CD14-positive monocyte (primary cell): ENCODE results near the gene SSBP3. TPM values are rescaled to one million over a fixed set of nuclear protein-coding genes. Genes with fewer than 3 reads are reported as not detected.

ENCODE experiments used
- DNase-seq, 3 donors: peaks; one replicate each; pipeline ENCODE4 v3.0.0-alpha.2; 2011 to 2022
- H2AFZ ChIP-seq: 2 replicates; pipeline ENCODE4 v1.6.0; 2012; ENCODE audit warnings: mild to moderate bottlenecking, low read depth, low read length, inconsistent platforms; ENCODE audit not compliant: insufficient read depth, poor library complexity, severe bottlenecking
- H3K27ac ChIP-seq, 2 donors: 1 replicate in 1 of 2; 2 replicates in 1 of 2; pipeline ENCODE4 v1.5.1; 2012 to 2013; ENCODE audit warnings: low read length in 2 of 2, control low read depth in 1 of 2, inconsistent platforms in 1 of 2, low read depth in 1 of 2, mild to moderate bottlenecking in 1 of 2
- H3K27me3 ChIP-seq, 2 donors: one replicate each; pipeline versions ENCODE4 v1.6.0 to v1.6.1; 2011 to 2013; ENCODE audit warnings: low read length in 2 of 2; ENCODE audit not compliant: control insufficient read depth in 2 of 2, insufficient read depth in 2 of 2
- H3K36me3 ChIP-seq, 2 donors: replicated peaks in 1 of 2; 1 replicate in 1 of 2; 2 replicates in 1 of 2; pipeline versions ENCODE4 v1.5.1 to v1.6.1; 2012 to 2013; ENCODE audit warnings: low read length in 2 of 2, control low read depth in 1 of 2, inconsistent platforms in 1 of 2, mild to moderate bottlenecking in 1 of 2; ENCODE audit not compliant: insufficient read depth in 2 of 2, control insufficient read depth in 1 of 2
- H3K4me1 ChIP-seq, 2 donors: 1 replicate in 1 of 2; 2 replicates in 1 of 2; pipeline versions ENCODE4 v1.5.1 to v1.6.1; 2012 to 2013; ENCODE audit warnings: low read length in 2 of 2, control low read depth in 1 of 2, inconsistent platforms in 1 of 2, mild to moderate bottlenecking in 1 of 2, moderate library complexity in 1 of 2; ENCODE audit not compliant: insufficient read depth in 2 of 2, control insufficient read depth in 1 of 2
- H3K4me2 ChIP-seq: replicated peaks from 2 replicates; pipeline ENCODE3; 2012; ENCODE audit warnings: low read length, moderate library complexity, mild to moderate bottlenecking; ENCODE audit not compliant: poor library complexity, severe bottlenecking; ENCODE audit errors: extremely low read depth
- H3K4me3 ChIP-seq, 3 experiments: fragments of 200-600 bp in 1 of 3; sonication (generic) in 1 of 3; replicated peaks in 1 of 3; 1 replicate in 2 of 3; 2 replicates in 1 of 3; pipeline ENCODE4 v1.5.1; 2011 to 2013; ENCODE audit warnings: low read length in 3 of 3, mild to moderate bottlenecking in 3 of 3, control low read depth in 2 of 3, low read depth in 2 of 3, inconsistent platforms in 1 of 3, moderate library complexity in 1 of 3
- H3K79me2 ChIP-seq: 2 replicates; pipeline ENCODE4 v1.6.0; 2012; ENCODE audit warnings: mild to moderate bottlenecking, control low read depth, inconsistent platforms, low read length, moderate library complexity; ENCODE audit not compliant: insufficient read depth
- H3K9ac ChIP-seq: 2 replicates; pipeline ENCODE4 v1.6.0; 2017; ENCODE audit warnings: low read length, mild to moderate bottlenecking; ENCODE audit not compliant: insufficient read depth, poor library complexity, severe bottlenecking
- H3K9me3 ChIP-seq, 2 donors: replicated peaks in 1 of 2; 1 replicate in 1 of 2; 2 replicates in 1 of 2; pipeline versions ENCODE4 v1.5.1 to v1.6.1; 2012 to 2013; ENCODE audit warnings: low read length in 2 of 2, control low read depth in 1 of 2; ENCODE audit not compliant: control insufficient read depth in 1 of 2, insufficient read depth in 1 of 2
- H4K20me1 ChIP-seq: 2 replicates; pipeline ENCODE4 v1.6.0; 2012; ENCODE audit warnings: mild to moderate bottlenecking, low read length, control low read depth, moderate library complexity; ENCODE audit not compliant: insufficient read depth
- H3K27ac Mint-ChIP-seq, 7 donors: one replicate each; pipeline ENCODE4 v1.8.0; 2020; ENCODE audit warnings: mild to moderate bottlenecking in 7 of 7, mixed read lengths in 7 of 7, moderate library complexity in 6 of 7, inconsistent platforms in 2 of 7
- H3K27me3 Mint-ChIP-seq, 3 donors: one replicate each; pipeline ENCODE4 v1.8.0; 2021 to 2022; ENCODE audit warnings: low read depth in 3 of 3, mild to moderate bottlenecking in 3 of 3, mixed read lengths in 3 of 3, moderate library complexity in 3 of 3, inconsistent platforms in 1 of 3
- H3K36me3 Mint-ChIP-seq, 2 donors: one replicate each; pipeline ENCODE4 v1.8.0; 2020; ENCODE audit warnings: mixed read lengths in 2 of 2, inconsistent platforms in 1 of 2, mild to moderate bottlenecking in 1 of 2
- H3K4me1 Mint-ChIP-seq: one replicate; pipeline ENCODE4 v1.8.0; 2020; ENCODE audit warnings: mild to moderate bottlenecking, mixed read lengths
- H3K4me3 Mint-ChIP-seq, 2 donors: one replicate each; pipeline ENCODE4 v1.8.0; 2020; ENCODE audit warnings: mild to moderate bottlenecking in 2 of 2, mixed read lengths in 2 of 2, moderate library complexity in 1 of 2
- H3K9me3 Mint-ChIP-seq, 7 donors: one replicate each; pipeline ENCODE4 v1.8.0; 2020 to 2022; ENCODE audit warnings: mixed read lengths in 7 of 7, mild to moderate bottlenecking in 6 of 7, moderate library complexity in 6 of 7, inconsistent platforms in 2 of 7
- CTCF ChIP-seq: fragments of 200-600 bp; IDR thresholded peaks from one replicate; pipeline ENCODE4 v1.8.0; 2022; ENCODE audit warnings: antibody characterized with exemption, mild to moderate bottlenecking
- WGBS: methylation state at CpG from one replicate; pipeline ENCODE4 v1.1.5; 2013; ENCODE audit warnings: missing lambda C conversion rate; ENCODE audit not compliant: insufficient coverage; 5-methylcytosine and 5-hydroxymethylcytosine counted together
- intact Hi-C, 2 donors: fragments of 100-400 bp; cut with micrococcal nuclease; formaldehyde crosslinking; loops; one replicate each; pipeline versions ENCODE4 v1.15.0 to v1.15.1; 2023
- polyA plus RNA-seq, 3 donors: library from polyadenylated mRNA; depleted of rRNA in 1 of 3; unstranded in 2 of 3; stranded (reverse) in 1 of 3; fragments of 300-500 nt in 2 of 3; fragments of >200 nt in 1 of 3; fragmentation: Illumina TruSeq in 2 of 3; gene quantifications; 1 replicate in 2 of 3; 2 replicates in 1 of 3; pipeline ENCODE4 v1.2.3, GENCODE V29; 2012 to 2021

SSBP3 gene
- polyA plus RNA-seq, 3 donors = 4.1 to 30.7 (median 4.3) TPM

- no peak overlapping the region for H3K27ac Mint-ChIP-seq
- no CpG with 5 or more reads among the region's 4 CpGs for WGBS
These were observed 7.5 kb upstream of the SSBP3 start for GRCh38 chr1:54413732-54414131.

GRCh38 chr1:54413295-54413694, 7.1 kb upstream of the SSBP3 start:
- no peaks in the 10 kb centered on the region for H3K9me3 ChIP-seq
- Mint-ChIP-seq H3K9me3 (peaks cover 0 to 2% (median 0%) of the 10 kb centered on the region in 7 donors), H3K4me1 (peaks cover 33% of the 10 kb centered on the region), H3K4me3 (no peak overlapping the region), H3K36me3 (peaks cover 0 to 2% of the 10 kb centered on the region in 2 donors), H3K27ac (no peak overlapping the region), H3K27me3 (peaks cover 2 to 14% (median 13%) of the 10 kb centered on the region in 3 donors)
- WGBS = no CpG with 5 or more reads among the region's 2 CpGs
- H2AFZ ChIP-seq = no peak overlapping the region
- no peaks in the 10 kb centered on the region for H3K79me2 ChIP-seq
- H3K4me1 ChIP-seq = peaks cover 13 to 18% of the 10 kb centered on the region in 2 donors
- no peak for TF ChIP-seq CTCF
- H3K36me3 ChIP-seq = no peaks in the 10 kb centered on the region
- H3K4me3 ChIP-seq = no peak overlapping the region
- intact Hi-C loops = no loop called here
- peak in 1 of 3 donors; percentile 30 for DNase-seq
- no peaks in the 10 kb centered on the region for H3K27me3 ChIP-seq
- no peaks in the 10 kb centered on the region for H4K20me1 ChIP-seq
- no peak overlapping the region for H3K4me2 ChIP-seq
- H3K9ac ChIP-seq = no peak overlapping the region
- H3K27ac ChIP-seq = no peak overlapping the region

More at GRCh38 chr1:54413732-54414131, 7.5 kb upstream of the SSBP3 start:
- TF ChIP-seq CTCF = no peak
- no peaks in the 10 kb centered on the region for H3K27me3 ChIP-seq
- Mint-ChIP-seq H3K36me3 (peaks cover 0 to 2% of the 10 kb centered on the region in 2 donors), H3K9me3 (peaks cover 0 to 2% (median 0%) of the 10 kb centered on the region in 7 donors), H3K27me3 (peaks cover 2 to 14% (median 13%) of the 10 kb centered on the region in 3 donors), H3K4me3 (no peak overlapping the region), H3K4me1 (peaks cover 28% of the 10 kb centered on the region)
- H4K20me1 ChIP-seq = no peaks in the 10 kb centered on the region
- H3K9me3 ChIP-seq = no peaks in the 10 kb centered on the region
- no peak overlapping the region for H3K4me3 ChIP-seq
- no peaks in the 10 kb centered on the region for H3K79me2 ChIP-seq
- no peaks in the 10 kb centered on the region for H3K36me3 ChIP-seq
- no peak for DNase-seq
- no peak overlapping the region for H3K9ac ChIP-seq
- no peak overlapping the region for H3K27ac ChIP-seq
- H3K4me2 ChIP-seq = no peak overlapping the region
- intact Hi-C loops = no loop called here
- H2AFZ ChIP-seq = no peak overlapping the region
- peaks cover 8 to 13% of the 10 kb centered on the region in 2 donors for H3K4me1 ChIP-seq
